ENCODE data around the gene REN. TPM values are rescaled to one million over a fixed set of nuclear protein-coding genes. Genes with fewer than 3 reads are reported as not detected.

The REN gene
- not detected in 5 replicates for total RNA-seq (2022; extraction: Qiagen RNA extraction)

GRCh38 chr1:204166219-204166618, at the start of gene REN:
Gene REN, minus strand, starts transcription at chr1:204166337. Its CDS starts 44 bp downstream, at chr1:204166293.

DNA sequence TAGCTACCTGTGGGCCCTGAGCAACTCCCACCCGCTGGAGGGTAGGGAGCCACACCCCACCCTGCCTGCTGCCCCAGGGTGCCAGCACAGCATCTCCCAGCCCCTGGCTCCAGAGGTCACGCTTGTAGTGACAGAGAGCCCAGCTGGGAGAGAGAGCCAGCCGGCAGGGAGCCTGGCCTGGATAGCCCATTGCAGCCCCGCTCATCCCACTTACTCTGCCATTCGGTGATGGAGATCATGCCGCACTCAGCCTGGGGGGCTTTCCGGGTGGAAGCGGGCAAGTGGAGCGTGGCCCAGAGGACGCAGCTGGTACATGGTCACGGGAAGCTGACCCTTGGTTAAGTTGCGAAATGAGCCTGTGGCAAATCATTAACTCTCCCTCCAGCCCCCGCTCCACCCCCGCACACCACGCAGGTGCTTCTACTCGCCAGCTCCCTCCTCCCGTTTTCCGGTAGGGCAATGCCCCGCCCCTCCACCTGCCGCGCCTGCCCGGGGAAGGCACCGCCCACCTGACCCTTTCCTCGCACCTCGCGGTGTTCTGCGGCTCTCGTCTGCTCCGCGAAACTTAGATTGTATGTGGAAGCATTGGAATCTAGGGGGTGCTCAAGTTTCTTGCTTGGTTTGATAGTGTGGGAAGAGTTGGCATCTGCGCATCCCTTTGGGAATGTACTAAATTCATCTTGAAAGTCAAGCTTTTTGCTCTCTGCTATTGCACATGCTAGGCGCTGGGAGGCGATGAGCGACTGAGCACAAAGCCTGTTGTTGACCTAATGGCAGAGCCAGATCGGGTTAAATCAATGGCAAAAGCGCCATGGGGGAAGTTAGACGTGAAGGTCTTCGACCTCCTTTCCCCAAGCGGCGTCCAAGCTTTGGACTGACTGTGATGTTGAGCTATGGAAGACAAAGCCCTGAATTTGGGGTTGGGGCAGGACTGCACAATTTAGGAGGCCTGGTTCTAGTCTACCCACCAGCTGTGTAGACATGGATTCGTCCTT, 47.8 kb upstream of the REN start, which contains the start of gene GOLT1A:
GOLT1A (minus strand) TSS at position 321 of the 995 bp plus-strand sequence; CDS start at position 239, 82 bp downstream.

DNA sequence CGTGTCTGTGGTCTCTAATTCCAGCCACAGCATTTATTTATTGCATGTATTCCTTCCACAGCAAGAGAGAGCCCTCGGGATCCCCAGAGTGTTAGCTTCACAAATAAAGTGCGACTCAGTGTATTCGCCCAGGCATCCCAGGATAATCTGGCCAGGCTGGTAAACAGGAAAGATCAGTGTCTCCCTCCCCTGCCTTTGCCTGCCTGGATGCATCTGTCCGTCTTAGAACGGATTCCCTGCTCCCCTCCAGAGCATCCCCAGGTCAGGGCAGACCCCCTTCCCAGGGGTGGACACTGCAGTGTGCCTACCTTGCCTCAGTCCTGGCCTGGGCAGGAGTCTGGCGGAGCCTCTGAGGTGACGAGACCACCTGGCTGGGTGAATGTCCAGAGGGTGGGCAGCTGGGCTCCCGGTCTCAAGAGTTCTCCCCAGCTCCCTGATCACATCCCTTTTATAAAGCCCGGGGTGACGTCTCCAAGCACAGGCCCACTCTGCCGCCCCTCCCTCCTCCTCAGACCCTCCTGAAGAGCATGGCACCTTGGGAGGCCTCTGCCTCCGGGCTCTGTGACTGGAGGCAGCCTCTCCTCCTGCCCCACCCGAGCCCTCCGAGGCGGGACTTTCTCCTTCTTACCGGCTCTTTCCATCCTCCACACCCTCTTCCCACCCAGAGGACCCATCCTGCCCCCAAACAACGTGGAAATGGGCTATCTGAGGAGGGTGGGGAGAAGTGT, 30.1 kb upstream of the REN start, which contains the start of gene KISS1:
KISS1 (minus strand) TSS at position 424 of the 728 bp plus-strand sequence. CDS start 3,615 bp downstream, outside the sequence.

GRCh38 chr1:204151552-204152309, 14.4 kb downstream of the REN start, which contains the start of gene ETNK2:
Gene ETNK2, minus strand, starts transcription at chr1:204152044. Its CDS starts 192 bp downstream, at chr1:204151852.

Other genes with a start within 250 kb of the REN start
- gene SOX13, start 93.2 kb downstream of the REN start, total RNA-seq (2022; extraction: Qiagen RNA extraction): 19.7 to 24.6 TPM (median 23.9 TPM) in 5 replicates
- gene ETNK2, start 14.3 kb downstream of the REN start, total RNA-seq (2022; extraction: Qiagen RNA extraction): 21.2 to 27.6 TPM (median 23.9 TPM) in 5 replicates
- gene KISS1, start 30.2 kb upstream of the REN start, total RNA-seq (2022; extraction: Qiagen RNA extraction): 0.36 to 0.70 TPM (median 0.49 TPM) in 4 of 5 replicates, not detected in the other
- gene GOLT1A, start 47.7 kb upstream of the REN start, total RNA-seq (2022; extraction: Qiagen RNA extraction): 3.3 to 7.0 TPM (median 5.1 TPM) in 5 replicates
- 30.7 to 35.1 TPM (median 33.3 TPM) in 5 replicates for gene PLEKHA6, start 193.6 kb upstream of the REN start, total RNA-seq (2022; extraction: Qiagen RNA extraction)
- gene PPP1R15B, start 245.5 kb upstream of the REN start, total RNA-seq (2022; extraction: Qiagen RNA extraction): 26.1 to 37.1 TPM (median 27.3 TPM) in 5 replicates